ENCODE measurements around the gene CLDN9. TPM values are rescaled to one million over a fixed set of nuclear protein-coding genes. Genes with fewer than 3 reads are reported as not detected.

The CLDN9 gene
- total RNA-seq, 1 donor from 2014 or later = not detected

DNA sequence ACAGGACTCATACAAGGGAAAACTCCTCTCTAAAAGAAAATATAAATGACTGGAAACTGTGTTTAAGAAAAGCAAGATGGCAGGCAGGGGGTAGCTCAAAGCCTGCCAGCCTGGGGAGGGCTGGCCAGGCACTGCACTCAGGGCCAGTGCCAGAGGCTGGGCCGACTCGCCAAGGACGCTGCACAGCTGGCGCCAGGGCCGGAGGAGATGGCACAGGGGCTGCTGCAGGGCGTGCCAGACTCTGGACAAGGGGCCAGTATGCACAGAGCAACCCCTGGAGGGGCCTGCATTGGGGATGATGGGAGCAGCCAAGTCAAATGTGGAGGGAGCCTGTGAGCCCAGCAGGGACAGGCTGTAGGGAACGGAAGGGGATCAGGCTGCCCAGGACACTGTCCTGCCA lies 36.5 kb upstream of the CLDN9 start:
- no peak for DNase-seq (ENCODE audit: low spot score)
- H3K36me3 Mint-ChIP-seq (ENCODE audit: low read depth) = no peaks in the 10 kb centered on the region
- TF ChIP-seq, protein P1, sequence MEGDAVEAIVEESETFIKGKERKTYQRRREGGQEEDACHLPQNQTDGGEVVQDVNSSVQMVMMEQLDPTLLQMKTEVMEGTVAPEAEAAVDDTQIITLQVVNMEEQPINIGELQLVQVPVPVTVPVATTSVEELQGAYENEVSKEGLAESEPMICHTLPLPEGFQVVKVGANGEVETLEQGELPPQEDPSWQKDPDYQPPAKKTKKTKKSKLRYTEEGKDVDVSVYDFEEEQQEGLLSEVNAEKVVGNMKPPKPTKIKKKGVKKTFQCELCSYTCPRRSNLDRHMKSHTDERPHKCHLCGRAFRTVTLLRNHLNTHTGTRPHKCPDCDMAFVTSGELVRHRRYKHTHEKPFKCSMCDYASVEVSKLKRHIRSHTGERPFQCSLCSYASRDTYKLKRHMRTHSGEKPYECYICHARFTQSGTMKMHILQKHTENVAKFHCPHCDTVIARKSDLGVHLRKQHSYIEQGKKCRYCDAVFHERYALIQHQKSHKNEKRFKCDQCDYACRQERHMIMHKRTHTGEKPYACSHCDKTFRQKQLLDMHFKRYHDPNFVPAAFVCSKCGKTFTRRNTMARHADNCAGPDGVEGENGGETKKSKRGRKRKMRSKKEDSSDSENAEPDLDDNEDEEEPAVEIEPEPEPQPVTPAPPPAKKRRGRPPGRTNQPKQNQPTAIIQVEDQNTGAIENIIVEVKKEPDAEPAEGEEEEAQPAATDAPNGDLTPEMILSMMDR (IDR thresholded peaks at IDR 0.05) = no peak
- H3K27ac Mint-ChIP-seq (ENCODE audit: unreplicated experiment) = no peak overlapping the region
- H3K27me3 Mint-ChIP-seq (ENCODE audit: low read depth) = no peaks in the 10 kb centered on the region
- H3K9me3 Mint-ChIP-seq (ENCODE audit: low read depth) = no peaks in the 10 kb centered on the region
- H3K4me3 Mint-ChIP-seq (ENCODE audit: unreplicated experiment) = no peak overlapping the region
- peaks cover 9% of the 10 kb centered on the region for H3K4me1 Mint-ChIP-seq (ENCODE audit: low read depth)

DNA sequence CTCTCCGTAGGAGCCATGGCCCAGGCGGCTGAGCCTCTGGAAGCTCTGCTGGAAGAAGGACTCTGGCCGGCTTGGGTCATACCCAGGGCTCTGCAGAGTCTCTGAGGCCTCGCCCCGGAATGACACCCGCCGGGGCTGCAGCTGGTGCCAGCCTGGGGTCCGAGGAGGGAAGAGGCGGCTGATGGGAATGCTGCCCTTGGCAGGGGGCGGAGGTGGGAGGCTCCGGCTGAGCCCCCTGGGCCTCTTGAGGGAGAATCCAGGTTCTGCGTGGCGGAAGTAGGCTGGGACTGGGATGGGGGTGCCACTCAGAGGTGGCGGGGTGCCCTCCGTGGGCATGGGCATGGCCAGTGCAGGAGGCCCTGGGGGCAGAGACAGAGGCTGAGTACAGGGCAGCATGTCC lies 36.0 kb upstream of the CLDN9 start:
- TF ChIP-seq, protein P1 (IDR thresholded peaks at IDR 0.05) = no peak
- Mint-ChIP-seq H3K4me3 (ENCODE audit: unreplicated experiment) (no peak overlapping the region), H3K9me3 (ENCODE audit: low read depth) (no peaks in the 10 kb centered on the region), H3K4me1 (ENCODE audit: low read depth) (peaks cover 14% of the 10 kb centered on the region), H3K27ac (ENCODE audit: unreplicated experiment) (no peak overlapping the region), H3K36me3 (ENCODE audit: low read depth) (no peaks in the 10 kb centered on the region), H3K27me3 (ENCODE audit: low read depth) (no peaks in the 10 kb centered on the region)
- no peak for DNase-seq (ENCODE audit: low spot score)

DNA sequence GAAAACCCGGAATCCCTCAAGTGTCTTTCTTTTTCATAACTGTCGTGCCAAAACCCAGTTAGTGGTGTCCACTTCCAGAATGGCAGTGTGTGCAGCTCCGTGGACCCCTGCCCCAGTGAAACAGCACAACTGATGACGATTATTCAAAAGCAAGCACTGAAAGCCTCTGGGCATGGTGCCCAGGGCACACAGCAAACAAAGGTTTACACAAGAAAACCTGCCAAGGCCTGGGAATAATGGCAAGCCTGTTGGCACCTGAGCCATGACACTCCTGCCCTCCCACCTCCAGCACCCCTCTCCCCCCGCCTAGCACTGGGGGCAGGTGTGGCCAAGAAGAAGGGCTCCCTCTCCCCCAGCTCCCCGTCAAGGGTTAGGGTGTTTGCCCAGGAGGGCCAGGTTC lies 35.3 kb upstream of the CLDN9 start:
- H3K27ac Mint-ChIP-seq (ENCODE audit: unreplicated experiment) = no peak overlapping the region
- H3K4me3 Mint-ChIP-seq (ENCODE audit: unreplicated experiment) = no peak overlapping the region
- TF ChIP-seq, protein P1 (IDR thresholded peaks at IDR 0.05) = no peak
- H3K36me3 Mint-ChIP-seq (ENCODE audit: low read depth) = no peaks in the 10 kb centered on the region
- no peaks in the 10 kb centered on the region for H3K9me3 Mint-ChIP-seq (ENCODE audit: low read depth)
- no peaks in the 10 kb centered on the region for H3K27me3 Mint-ChIP-seq (ENCODE audit: low read depth)
- peaks cover 17% of the 10 kb centered on the region for H3K4me1 Mint-ChIP-seq (ENCODE audit: low read depth)
- DNase-seq (ENCODE audit: low spot score) = no peak

DNA sequence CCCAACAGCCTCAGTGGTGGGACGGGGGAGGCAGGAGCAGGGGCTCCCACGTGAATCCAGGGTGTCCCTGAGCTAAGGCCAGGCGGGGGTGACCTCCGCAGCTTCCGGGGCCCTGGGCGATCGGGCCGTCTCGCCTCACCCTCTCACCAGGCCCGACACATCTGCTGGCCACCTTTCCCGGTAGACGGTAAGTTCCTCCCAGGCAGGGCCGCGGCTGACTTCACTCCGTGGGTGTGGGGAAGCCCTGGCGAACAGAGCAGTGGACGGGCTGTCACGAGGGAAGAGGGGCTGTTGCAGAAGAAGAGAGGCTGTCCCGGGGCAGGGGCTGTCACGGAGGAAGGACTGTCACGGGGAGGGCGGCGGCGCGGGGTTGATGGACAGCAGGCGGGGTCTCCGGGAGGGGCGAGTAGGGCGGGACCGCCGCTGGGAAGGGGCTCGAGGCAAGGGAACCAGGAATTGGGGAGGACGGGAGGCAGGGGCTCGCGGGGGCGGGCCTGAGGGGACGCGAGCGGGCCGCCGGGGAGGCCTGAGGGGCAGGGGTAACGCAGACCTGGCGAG lies 33.0 kb upstream of the CLDN9 start:
- no peak for DNase-seq (ENCODE audit: low spot score)
- Mint-ChIP-seq H3K36me3 (ENCODE audit: low read depth) (no peaks in the 10 kb centered on the region), H3K27ac (ENCODE audit: unreplicated experiment) (peak overlapping the region; percentile 76), H3K9me3 (ENCODE audit: low read depth) (no peaks in the 10 kb centered on the region), H3K27me3 (ENCODE audit: low read depth) (no peaks in the 10 kb centered on the region), H3K4me3 (ENCODE audit: unreplicated experiment) (peak overlapping the region; percentile 72), H3K4me1 (ENCODE audit: low read depth) (peaks cover 20% of the 10 kb centered on the region)
- TF ChIP-seq, protein P1 (IDR thresholded peaks at IDR 0.05) = no peak

DNA sequence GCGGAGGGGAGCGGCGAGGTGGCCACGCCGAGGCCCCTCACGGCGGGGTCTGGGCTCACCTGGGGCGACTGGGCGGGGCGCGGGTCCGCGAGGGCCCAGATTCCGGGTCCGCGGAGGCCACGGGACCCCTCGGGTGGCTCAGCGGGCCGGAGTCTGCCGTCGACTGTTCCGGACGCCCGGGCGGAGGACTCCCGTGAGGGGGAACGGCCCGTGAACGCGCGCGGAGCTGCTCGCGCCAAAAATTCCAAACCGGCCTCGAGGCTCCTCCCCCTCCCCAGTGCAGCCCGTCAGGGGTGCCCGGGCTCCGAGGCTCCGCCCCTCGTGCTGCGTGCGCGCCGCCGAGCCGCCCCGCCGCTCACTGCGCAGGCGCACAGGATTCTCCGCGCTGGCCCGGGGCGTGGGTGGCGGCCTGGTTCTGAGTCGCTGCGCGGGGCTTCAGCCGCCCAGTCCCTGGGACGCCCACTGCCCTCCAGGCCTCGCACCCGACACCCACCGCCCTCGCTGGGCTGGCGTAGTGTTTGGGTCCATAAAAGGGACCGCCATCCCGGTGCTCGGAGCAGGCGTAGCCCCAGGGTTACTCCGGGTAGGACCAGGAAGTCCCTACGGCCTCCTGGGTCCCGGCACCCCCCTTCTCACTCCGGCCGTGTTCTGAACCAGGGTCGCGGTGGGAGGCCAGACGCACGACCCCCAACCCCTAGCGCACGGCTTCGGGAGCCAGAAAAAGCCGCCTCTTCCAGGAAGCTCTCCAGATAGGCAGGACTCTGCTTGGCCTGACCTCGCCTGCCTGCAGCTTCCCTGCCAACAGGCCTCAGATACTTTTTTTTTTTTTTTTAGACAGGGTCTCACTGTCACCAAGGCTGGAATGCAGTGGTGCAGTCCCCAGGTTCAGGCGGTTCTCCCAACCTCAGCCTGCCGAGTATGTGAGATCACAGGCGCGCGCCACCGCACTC lies 32.2 kb upstream of the CLDN9 start, which contains the start of gene PKMYT1:
PKMYT1 (minus strand) TSS at position 220 of the 950 bp plus-strand sequence. CDS start 789 bp downstream, outside the sequence.
- TF ChIP-seq, protein P1 (IDR thresholded peaks at IDR 0.05) = no peak
- no peak for DNase-seq (ENCODE audit: low spot score)
- no peaks in the 10 kb centered on the region for H3K36me3 Mint-ChIP-seq (ENCODE audit: low read depth)
- H3K27ac Mint-ChIP-seq (ENCODE audit: unreplicated experiment) = peak within 1 kb of the TSS; percentile 76
- no peaks in the 10 kb centered on the region for H3K27me3 Mint-ChIP-seq (ENCODE audit: low read depth)
- no peaks in the 10 kb centered on the region for H3K9me3 Mint-ChIP-seq (ENCODE audit: low read depth)
- H3K4me1 Mint-ChIP-seq (ENCODE audit: low read depth) = peaks cover 20% of the 10 kb centered on the region
- peak within 1 kb of the TSS; percentile 72 for H3K4me3 Mint-ChIP-seq (ENCODE audit: unreplicated experiment)
